ENCODE results near the gene PCCA.

GRCh38 chr13:100063906-100064305, 25.0 kb upstream of the PCCA start:
- no peak for TF ChIP-seq CSRNP3 (CRISPR knock-in tag; IDR thresholded peaks at IDR 0.05)
- TF ChIP-seq TSHZ2 (CRISPR knock-in tag; IDR thresholded peaks at IDR 0.05), result no peak
- TF ChIP-seq RARB (CRISPR knock-in tag; IDR thresholded peaks at IDR 0.05), result no peak
- TF ChIP-seq CREB5 (CRISPR knock-in tag; IDR thresholded peaks at IDR 0.05; ENCODE audit: low read depth), result no peak
- no peak for TF ChIP-seq PATZ1 (CRISPR knock-in tag; IDR thresholded peaks at IDR 0.05; ENCODE audit: borderline replicate concordance)
- TF ChIP-seq ZFP30 (CRISPR knock-in tag; IDR thresholded peaks at IDR 0.05), result no peak
- TF ChIP-seq ZNF70 (CRISPR knock-in tag; IDR thresholded peaks at IDR 0.05), result no peak
- no peak for TF ChIP-seq ZNF565 (CRISPR knock-in tag; conservative IDR thresholded peaks at IDR 0.05; ENCODE audit: low read depth)
- no peak for TF ChIP-seq PPARA (CRISPR knock-in tag; IDR thresholded peaks at IDR 0.05; ENCODE audit: borderline replicate concordance)
- no peak for TF ChIP-seq ZNF8 (CRISPR knock-in tag; IDR thresholded peaks at IDR 0.05)
- TF ChIP-seq ZFP3 (CRISPR knock-in tag; IDR thresholded peaks at IDR 0.05), result no peak
- no peak for TF ChIP-seq POU6F1 (CRISPR knock-in tag; IDR thresholded peaks at IDR 0.05; ENCODE audit: borderline replicate concordance, low read depth)

All from SK-N-SH treated with all-trans-retinoic acid at 6 μM for 48 hours (cell line).